CD4-positive, alpha-beta T cell treated with Interleukin-21 for 1 hour (primary cell): ENCODE results near the gene OR51B2.
"Not testable (repeated sequence)": the region's sequence is repeated elsewhere in the genome, so short reads cannot be mapped to it uniquely, and the experiment has no call there.

Experiments used
- DNase-seq: peaks from one replicate; pipeline ENCODE4 v3.0.0-alpha.2; 2020

OR51B2 gene, protein sequence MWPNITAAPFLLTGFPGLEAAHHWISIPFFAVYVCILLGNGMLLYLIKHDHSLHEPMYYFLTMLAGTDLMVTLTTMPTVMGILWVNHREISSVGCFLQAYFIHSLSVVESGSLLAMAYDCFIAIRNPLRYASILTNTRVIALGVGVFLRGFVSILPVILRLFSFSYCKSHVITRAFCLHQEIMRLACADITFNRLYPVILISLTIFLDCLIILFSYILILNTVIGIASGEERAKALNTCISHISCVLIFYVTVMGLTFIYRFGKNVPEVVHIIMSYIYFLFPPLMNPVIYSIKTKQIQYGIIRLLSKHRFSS

DNA sequence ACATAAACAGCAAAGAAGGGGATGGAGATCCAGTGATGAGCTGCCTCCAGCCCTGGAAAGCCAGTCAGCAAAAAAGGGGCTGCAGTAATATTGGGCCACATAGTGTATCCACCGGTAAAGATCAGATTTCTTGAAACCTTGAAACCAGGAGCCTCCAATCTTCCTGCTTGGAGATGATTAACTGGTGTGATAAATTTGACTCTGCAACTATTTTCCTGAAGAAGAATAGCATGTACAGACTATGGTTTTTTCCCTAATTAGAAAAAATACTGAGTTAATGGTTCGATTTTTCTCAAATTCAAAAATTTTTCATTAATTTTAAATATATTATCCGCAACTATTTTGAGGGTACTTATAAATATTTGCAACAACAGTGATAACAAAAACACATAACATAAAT, at the start of gene OR51B2:
Gene OR51B2 (minus strand): TSS at position 101 of the 400 bp plus-strand sequence. CDS start 0 bp downstream, at position 101.
- no peak for DNase-seq

DNA sequence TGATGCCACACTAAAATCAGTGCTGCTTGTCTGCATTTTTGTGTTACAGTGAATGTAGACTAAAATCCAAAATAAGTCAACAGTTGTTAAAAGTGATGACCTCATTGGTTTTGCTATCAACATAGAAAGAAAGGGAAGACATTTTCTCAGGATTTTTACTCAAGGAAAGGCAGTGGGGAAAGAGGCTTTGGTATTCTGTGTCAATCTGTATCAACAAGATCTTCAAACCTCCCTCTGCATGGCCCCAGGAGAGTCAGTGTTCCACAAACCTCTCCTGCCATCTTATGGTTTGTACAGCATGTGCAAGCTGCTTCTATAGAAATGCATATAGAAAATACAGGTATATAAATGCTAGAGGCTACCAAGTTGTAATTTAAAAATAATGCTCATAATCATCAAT, 45.7 kb upstream of the OR51B2 start:
- no peak for DNase-seq

DNA sequence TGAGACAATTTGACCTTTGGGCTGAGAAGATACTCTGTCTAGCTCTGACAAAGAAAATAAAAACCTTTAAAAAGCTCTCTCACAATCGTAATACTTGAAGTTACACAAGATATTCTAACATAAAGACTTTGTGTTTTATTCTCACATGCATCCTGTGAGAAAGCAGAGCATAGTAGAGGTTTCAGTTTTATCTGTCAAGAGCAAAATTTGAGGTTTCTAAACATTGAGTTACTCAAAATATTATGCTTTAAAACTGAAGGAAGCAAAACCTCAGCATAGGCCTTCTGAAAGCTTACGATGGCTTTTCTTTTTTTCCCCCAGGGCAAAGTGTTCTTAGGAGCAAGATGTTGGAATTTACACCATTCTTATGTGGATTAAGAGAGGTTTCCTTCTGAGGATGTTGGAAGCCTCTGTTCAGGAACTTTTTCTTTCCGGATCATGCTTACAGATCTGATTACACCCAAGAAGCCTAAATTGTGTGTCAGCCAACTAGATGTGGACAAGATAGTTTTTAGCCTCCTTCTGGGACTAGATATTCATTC, 44.5 kb upstream of the OR51B2 start:
- DNase-seq: no peak

DNA sequence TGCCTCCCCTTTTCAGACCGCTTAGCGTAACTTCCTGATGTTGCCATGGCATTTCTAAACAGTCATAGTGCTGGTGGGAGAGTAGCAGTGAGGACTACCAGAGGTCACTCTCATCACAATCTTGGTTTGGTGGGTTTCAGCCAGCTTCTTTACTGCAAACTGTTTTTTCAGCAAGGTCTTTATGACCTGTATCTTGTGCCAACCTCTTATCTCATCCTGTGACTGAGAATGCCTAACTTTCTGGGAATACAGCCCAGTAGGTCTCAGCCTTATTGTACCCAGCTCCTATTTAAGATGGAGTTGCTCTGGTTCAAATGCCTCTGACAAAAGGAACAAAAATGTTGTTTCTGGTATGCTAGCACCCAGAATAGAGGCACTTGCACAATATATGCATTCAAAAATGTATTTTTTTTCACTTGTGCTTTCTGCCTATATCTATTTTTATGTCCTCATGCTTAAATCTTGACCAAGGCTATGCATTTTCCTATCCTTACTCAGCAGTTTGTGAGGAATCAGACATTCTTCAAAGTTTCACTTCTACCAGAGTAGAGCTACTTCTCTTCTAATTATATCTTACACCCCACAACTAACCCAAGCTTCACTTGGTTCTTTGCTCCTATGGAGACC, 43.5 kb upstream of the OR51B2 start:
- DNase-seq: no peak

DNA sequence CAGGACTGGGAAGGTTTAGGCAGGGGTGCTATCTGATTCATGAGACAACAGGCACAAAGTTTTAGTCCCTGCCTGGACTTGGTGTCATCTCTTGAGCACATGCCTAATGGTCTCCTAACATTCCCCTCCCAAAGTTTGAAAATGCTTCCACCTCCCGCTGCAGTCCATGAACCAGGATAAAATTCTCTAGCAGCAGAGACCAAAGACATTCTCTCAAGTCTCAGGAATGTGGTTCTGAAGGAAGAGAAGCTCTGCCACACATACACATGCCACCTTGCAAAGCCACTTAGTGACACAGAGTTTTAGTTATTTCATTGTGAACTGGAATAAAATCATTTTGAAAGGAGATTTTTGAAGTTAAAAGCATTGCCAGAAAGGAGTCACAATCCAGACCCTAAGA, 42.8 kb upstream of the OR51B2 start:
- no peak for DNase-seq

DNA sequence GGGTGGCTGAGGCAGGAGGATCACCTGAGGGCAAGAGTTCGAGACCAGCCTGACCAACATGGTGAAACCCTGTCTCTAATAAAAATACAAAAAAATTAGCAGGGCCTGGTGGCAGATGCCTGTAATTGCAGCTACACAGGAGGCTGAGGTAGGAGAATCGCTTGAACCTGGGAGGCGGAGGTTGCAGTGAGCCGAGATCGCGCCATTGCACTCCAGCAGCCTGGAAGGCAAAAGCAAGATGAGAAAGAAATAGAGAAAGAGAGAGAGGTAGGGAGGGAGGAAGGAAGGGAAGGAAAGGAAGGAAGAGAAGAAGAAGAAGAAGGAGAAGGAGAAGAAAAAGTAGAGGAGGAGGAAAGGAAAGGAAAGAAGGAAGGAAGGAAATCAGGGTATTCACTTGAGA, 42.3 kb upstream of the OR51B2 start:
- not testable (repeated sequence) for DNase-seq

DNA sequence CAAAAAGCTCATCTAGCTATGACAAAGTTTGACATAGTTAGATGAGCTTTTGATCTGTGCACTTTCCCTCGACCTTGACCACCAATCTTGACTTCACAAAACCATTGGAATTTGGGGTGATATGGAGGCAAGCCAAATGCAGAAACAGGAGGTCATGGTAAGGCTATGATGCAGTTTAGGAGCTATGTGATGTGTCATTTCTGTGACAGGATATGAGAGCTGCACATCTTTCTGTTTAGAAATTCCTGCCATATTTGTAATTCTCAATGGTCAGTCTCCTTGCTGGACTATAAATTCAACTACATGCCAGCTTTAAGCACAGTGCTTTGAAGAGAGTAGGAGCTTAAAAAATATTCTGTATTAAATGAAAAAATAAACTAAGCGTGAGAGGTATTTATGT, 40.1 kb upstream of the OR51B2 start:
- no peak for DNase-seq

DNA sequence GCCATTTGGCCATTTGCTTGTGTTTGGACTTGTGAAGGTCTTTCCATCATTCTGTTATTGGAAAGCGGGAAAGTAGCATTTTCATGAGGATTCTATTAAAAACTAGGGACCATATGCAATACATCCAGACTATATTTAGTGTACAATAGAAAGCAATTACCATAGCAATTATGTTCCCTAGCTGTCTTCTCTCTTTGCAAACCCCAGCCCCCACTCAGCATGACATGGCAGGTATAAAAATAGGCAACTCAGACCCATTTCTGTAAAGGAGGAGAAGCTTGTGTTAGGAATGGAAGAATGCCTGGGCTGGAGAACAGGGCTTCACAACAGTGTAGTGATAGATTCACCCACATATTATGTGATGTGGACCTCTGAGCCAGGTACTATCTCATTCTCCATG, 39.6 kb upstream of the OR51B2 start:
- DNase-seq: no peak

DNA sequence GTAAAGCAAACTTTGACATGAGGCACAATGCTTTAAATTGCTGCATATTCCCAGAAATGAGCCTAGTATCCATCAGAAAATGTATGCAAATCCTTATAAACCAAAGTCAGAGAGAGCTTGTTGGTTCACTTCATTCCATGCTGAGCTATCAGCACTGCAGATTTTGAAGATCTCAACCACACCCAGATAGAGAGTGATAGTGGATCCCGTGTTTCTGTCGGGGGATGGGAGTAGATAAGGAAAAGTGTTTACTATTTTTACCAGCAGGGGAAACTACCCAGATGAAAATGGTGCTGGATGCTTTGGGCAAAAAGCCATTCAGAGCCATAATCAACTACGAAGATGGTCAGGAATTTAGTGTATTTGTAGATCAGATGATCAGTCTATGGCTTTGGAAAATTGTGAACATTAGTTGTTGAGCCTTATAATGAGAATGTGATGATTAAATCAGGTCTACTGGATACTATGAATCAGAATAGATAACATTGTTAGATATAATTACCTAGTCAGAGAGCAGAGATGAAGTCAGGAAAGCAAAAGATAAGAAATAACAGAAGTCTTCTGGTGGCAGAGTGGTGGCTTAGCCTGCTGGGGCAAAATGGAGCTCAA, 38.0 kb upstream of the OR51B2 start:
- no peak for DNase-seq

DNA sequence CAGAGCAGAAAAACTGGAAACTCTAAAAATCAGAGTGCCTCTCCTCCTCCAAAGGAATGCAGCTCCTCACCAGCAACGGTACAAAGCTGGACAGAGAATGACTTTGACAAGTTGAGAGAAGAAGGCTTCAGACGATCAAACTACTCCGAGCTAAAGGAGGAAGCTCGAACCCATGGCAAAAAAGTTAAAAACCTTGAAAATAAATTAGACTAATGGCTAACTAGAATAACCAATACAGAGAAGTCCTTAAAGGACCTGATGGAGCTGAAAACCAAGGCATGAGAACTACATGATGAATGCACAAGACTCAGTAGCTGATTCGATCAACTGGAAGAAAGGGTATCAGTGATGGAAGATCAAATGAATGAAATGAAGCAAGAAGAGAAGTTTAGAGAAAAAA, 31.9 kb upstream of the OR51B2 start:
- DNase-seq: not testable (repeated sequence)

DNA sequence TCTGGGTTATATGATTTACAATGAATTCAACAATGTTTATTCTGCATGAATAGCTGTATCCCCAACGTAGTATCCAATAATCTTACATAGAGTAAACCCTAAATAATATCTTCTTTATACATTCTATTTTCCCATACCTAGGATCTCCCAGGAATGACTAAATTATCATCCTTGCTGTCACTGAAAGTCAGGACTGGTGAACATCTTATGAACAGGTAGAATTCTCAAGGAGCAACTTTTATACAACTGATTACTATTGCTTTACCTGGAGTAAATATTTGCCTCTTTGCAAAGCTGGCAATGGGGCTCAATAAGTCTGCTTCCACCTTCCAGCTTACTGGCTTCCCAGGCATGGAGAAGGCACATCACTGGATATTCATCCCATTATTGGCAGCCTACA, 27.1 kb upstream of the OR51B2 start, which contains the start of gene OR51B6:
Gene OR51B6 (plus strand): TSS at position 301 of the 400 bp plus-strand sequence. CDS start 0 bp downstream, at position 301.
- DNase-seq: no peak

DNA sequence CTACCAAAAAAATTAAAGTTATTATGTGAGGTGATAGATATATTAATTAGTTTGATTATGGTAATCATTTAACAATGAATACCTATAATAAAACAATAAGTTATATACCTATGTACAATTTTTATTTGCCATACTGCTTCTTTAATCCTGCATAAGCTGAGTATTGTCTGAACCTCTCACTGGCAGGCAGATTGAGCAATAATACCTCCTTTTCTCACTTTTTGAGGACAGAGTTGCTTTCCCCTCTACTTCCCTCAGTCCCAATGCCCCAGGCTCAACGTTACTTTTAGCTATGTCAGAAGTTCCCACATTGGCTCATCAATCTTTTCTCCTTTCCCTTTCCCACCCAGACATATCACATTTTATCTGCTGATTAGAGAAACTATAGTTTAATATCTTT, 25.5 kb upstream of the OR51B2 start:
- DNase-seq: no peak

DNA sequence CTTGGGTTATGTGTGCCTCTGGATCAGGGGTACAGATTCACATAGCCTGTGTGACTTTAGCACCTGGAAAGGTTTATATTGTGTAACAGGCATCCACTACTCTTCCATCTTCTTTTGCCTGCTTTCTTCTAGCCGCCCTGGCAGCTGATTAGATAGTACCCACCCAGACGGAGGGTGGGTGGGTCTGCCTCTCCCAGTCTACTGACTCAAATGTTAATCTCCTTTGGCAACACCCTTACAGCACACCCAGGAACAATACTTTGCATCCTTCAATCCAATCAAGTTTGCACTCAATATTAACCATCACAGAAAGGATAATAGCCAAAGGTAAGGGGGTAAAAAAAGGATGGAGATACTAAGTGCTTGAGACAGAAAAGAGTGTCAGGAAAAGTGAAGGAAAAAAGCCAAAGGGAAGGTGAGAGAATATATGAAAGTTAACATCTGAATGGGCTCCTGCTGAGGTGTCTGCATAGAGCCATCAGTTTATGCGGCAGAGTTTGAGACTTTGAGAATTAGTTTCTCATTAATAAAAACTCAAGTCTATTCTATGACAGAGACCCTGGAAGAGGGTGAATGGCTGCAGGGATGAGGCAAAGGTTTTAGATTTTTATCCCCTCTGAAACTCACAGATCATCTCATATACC, 24.6 kb upstream of the OR51B2 start:
- DNase-seq: no peak

DNA sequence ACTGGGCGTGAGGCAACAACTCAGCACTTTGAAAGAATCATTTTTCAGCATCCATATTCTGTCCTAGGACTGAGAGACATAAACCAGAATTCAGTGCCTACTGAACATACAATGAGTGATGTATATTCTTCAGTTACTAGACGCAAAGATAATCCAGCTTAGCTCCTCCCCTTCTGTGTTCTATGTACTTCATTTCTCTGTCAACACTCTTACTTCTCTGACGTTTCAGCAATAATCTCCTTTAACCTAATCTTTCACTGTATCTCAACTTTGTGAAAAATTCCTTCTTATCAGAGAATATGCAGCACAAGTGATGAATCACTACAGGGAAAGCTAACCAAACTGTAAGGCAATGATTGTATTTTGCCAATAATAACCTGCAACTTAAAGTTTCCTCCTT, 21.7 kb upstream of the OR51B2 start:
- no peak for DNase-seq

DNA sequence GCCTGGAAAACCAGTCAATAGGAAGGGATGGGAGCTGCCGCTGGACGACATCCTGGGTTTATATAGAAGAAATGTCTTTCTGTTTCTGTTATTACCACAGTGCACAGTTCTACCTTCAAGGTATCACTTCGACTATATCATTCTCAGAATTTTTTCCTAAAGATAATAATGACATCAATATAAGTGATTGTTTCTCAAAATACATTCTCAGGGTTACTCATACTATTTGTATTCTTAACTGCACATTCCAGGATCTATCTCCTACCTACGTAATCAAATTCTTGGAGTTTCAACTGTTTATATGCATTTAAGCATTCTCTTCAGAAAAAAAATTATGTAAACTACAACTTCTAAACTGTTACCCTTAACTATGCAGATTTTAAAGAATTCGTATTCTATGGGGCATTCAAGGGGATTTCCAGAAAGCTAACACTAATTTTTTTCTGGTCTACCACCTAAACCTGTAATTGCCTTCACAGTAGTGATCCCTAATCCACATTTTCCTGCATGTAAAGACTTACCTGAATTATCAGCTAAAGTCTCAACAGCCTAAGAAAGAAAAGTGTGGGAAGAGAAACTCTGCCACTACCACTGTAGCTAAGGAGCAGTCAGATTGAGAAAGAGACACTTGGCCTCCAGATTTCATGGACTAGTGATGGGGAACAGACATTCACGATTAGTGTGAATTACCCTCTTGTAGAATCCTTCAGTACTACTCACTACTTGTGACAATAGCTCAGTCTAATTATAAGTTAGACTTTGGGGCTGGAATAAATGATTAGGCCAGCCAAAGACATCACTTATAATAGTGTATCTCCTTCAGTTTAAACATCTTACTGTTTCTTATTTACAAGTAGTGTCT, 19.6 kb upstream of the OR51B2 start, which contains the start of gene OR51B5:
Gene OR51B5 (minus strand): TSS at position 51 of the 862 bp plus-strand sequence. CDS start 0 bp downstream, at position 51.
- no peak for DNase-seq

DNA sequence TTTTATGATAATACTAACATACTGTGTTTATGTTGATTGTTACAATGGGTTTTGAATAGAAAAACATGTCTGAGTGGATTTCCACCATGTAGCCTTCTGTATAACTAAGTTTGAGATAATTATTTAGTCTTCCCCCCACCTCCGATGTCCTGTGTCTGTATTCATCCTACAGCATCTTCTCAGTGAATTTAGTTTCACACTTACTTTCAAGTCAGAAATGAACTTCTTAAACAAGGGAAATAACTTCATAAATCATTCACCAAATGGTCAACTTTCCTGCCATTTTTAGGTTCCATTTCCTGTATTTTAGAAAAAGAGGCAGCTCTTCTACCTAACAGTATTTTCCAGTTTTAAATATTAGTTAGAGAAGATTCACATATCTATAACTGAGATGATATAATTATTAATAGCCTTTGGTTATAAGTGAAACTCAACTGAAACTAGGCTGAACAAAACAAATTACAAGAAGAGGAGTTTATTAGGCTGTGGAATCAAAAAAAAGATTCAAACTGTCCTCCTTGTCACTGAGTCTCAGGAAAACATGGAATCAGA, 15.8 kb upstream of the OR51B2 start:
- no peak for DNase-seq

DNA sequence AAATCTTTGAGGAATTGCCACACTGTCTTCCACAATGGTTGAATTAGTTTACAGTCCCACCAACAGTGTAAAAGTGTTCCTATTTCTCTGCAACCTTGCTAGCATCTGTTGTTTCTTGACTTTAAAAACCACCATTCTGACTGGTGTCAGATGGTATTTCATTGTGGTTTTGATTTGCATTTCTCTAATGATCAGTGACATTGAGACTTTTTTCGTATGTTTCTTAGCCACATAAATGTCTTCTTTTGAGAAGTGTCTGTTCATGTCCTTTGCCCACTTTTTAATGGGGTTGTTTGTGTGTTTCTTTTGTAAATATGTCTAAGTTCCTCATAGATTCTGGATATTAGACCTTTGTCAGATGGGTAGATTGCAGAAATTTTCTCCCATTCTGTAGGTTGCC, 13.2 kb upstream of the OR51B2 start:
- not testable (repeated sequence) for DNase-seq

DNA sequence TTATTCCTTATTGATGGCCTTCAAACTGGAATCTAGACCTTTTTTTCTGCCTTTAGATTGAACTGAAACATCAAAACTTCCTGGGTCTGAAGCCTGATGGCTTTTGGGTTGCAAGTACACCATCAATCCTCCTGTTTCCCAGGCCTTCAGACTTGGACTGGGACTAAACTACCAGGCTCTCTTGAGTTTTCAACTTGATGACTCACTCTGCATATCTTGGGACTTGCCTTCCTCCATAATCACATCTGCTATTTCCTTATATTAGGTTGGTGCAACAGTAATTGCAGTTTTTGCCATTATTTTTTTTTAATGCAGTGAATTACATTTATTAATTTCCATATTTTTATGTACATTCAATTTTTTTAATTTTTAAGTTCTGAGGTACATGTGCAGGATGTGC, 12.2 kb upstream of the OR51B2 start:
- DNase-seq: no peak

DNA sequence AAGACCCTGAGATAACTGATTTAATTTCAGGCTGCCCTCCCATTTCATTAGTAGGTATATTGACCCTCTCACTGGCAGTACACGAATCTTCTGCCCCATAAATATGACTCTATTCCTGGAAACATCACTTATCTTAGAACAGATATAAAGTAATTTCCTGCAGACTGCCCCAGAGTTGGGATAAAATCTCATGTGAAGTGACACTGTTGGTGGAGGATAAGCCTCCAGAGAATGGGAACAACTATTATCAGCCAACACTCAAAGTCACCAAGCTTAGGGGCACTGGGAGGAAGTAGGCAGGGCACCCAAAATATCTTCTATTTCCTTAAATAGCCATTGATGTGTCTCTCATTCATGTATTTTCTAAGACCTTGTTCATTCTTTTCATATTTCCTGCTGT, 11.1 kb upstream of the OR51B2 start:
- DNase-seq: no peak

DNA sequence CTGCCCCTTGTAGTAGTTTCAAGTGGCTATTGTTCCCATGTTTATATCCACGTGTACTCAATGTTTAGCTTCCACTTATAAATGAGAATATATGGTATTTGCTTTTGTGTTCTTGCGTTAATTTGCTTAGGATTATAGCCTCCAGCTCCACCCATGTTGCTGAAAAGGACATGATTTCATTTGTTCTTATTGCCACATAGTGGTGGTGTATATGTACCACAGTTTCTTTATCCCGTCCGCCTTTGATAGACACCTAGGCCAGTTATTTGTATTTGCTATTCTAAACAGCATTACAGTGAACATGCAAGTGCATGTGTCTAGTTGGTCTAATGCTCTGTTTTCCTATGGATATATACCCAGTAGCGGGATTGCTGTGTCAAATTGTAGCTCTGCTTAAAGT, 6.8 kb downstream of the OR51B2 start:
- no peak for DNase-seq

DNA sequence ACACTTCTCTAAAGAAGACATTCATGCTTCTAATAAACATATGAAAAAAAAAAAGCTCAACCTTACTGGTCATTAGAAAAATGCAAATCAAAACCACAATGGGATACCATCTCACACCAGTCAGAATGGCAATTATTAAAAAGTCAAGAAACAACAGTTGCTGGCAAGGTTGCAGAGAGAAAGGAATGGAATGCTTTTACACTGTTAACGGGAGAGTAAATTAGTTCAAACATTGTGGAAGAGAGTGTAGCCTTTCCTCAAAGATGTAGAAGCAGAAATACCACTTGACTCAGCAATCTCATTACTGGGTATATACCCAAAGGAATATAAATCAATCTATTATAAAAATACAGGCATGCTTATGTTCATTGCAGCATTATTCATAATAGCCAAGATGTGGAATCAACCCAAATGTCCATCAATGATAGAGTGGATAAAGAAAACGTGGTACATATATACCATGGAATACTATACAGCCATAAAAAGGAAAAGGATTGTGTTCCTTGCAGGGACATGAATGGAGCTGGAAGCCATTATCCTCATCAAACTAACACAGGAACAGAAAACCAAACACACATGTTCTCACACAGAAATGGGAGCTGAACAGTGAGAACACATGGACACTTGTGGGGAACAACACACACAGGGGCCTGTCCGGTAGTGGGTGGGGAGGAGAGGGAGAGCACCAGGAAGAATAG, 10.6 kb downstream of the OR51B2 start:
- not testable (repeated sequence) for DNase-seq
